K562 (cell line): ENCODE data around the gene MEGF11. TPM values are rescaled to one million over a fixed set of nuclear protein-coding genes. Genes with fewer than 3 reads are reported as not detected.

ENCODE experiments used
- C11orf30 ChIP-seq: fragments of 450-650 bp; IDR thresholded peaks from 2 replicates; pipeline ENCODE4 v1.6.1; 2016; ENCODE audit warnings: low read depth, mild to moderate bottlenecking
- CBX2 ChIP-seq: fragments of 200-600 bp; sonication (generic); IDR thresholded peaks from one replicate; pipeline ENCODE4 v1.6.1; 2012; ENCODE audit warnings: mild to moderate bottlenecking, low read length, inconsistent platforms; ENCODE audit not compliant: insufficient read depth, poor library complexity, severe bottlenecking
- E2F3 ChIP-seq: fragments of 250-450 bp; sonication (Bioruptor Pico); IDR thresholded peaks from 2 replicates; pipeline ENCODE4 v1.4.0; 2020; ENCODE audit warnings: mild to moderate bottlenecking
- FOXP1 ChIP-seq: sonication (generic); formaldehyde crosslinking; IDR thresholded peaks from 2 replicates; pipeline ENCODE4 v1.8.0; 2022; ENCODE audit warnings: mild to moderate bottlenecking, missing genetic modification reagents
- HOXB6 ChIP-seq: fragments of 250-450 bp; sonication (Bioruptor Pico); IDR thresholded peaks from 2 replicates; pipeline ENCODE4 v1.5.1; 2022; ENCODE audit warnings: mild to moderate bottlenecking, borderline replicate concordance
- NFRKB ChIP-seq: fragments of 450-650 bp; IDR thresholded peaks from 2 replicates; pipeline ENCODE4 v1.6.1; 2016; ENCODE audit warnings: low read depth
- NR4A1 ChIP-seq, 2 experiments: fragments of 250-450 bp in 1 of 2; fragments of 450-650 bp in 1 of 2; sonication (Bioruptor Pico) in 1 of 2; IDR thresholded peaks; 2 replicates each; pipeline versions ENCODE4 v1.4.0 to v1.6.1; 2016 to 2020; ENCODE audit warnings: mild to moderate bottlenecking in 2 of 2, missing compliant biosample characterization in 1 of 2, missing genetic modification characterization in 1 of 2, moderate library complexity in 1 of 2
- SAP30 ChIP-seq: fragments of 200-600 bp; sonication (generic); IDR thresholded peaks from 2 replicates; pipeline ENCODE4 v1.6.1; 2012; ENCODE audit warnings: borderline replicate concordance, low read depth, mild to moderate bottlenecking, moderate library complexity, low read length, control low read depth, inconsistent platforms; ENCODE audit not compliant: insufficient read depth, poor library complexity, severe bottlenecking
- SMARCB1 ChIP-seq: IDR thresholded peaks from 2 replicates; pipeline ENCODE4 v1.6.1; 2011; ENCODE audit warnings: improper control_type of control experiment, low read depth; ENCODE audit not compliant: insufficient read length
- SMARCC2 ChIP-seq: fragments of 450-650 bp; IDR thresholded peaks from 2 replicates; pipeline ENCODE4 v1.6.1; 2017; ENCODE audit warnings: antibody characterized with exemption, moderate library complexity, mild to moderate bottlenecking, low read depth
- TFE3 ChIP-seq: fragments of 450-650 bp; formaldehyde crosslinking; IDR thresholded peaks from 2 replicates; pipeline ENCODE4 v1.4.0; 2020; ENCODE audit warnings: mild to moderate bottlenecking, mixed read lengths
- ZNF384 ChIP-seq: IDR thresholded peaks from 2 replicates; pipeline ENCODE4 v1.6.1; 2012; ENCODE audit warnings: low read depth, low read length, improper control_type of control experiment
- ZNF79 ChIP-seq: fragments of 250-450 bp; sonication (Bioruptor Pico); IDR thresholded peaks from 2 replicates; pipeline ENCODE4 v1.4.0; 2020; ENCODE audit warnings: low read depth, mild to moderate bottlenecking, moderate library complexity
- polyA plus RNA-seq, 8 experiments: library from polyadenylated mRNA; depleted of rRNA in 4 of 8; stranded (reverse) in 5 of 8; unstranded in 3 of 8; fragments of >200 nt; fragmentation: Nextera tagmentation in 2 of 8; fragmentation: Illumina TruSeq in 1 of 8; extraction: Ambion mirVana in 2 of 8; extraction: Trizol in 1 of 8; gene quantifications; 2 replicates each; pipeline versions ENCODE4 v1.2.1 to v1.2.3, GENCODE V29; 2011 to 2014; ENCODE audit warnings: inconsistent platforms in 1 of 8, missing spikeins in 1 of 8
- total RNA-seq, 7 experiments: library from RNA; depleted of rRNA in 6 of 7; stranded (reverse); fragments of >200 nt in 6 of 7; fragmentation: Illumina TruSeq in 2 of 7; extraction: Trizol in 2 of 7; gene quantifications; 2 replicates each; pipeline versions ENCODE4 v1.2.1 to v1.2.3, GENCODE V29; 2011 to 2021; ENCODE audit warnings: low replicate concordance in 1 of 7

The MEGF11 gene
- total and polyA plus RNA-seq, 9 of the 15 experiments (the other 6 are each of a cell fraction or from before 2014, with no cell fraction given) = 0.06 to 0.23 (median 0.20) TPM; not detected in 6

- TF ChIP-seq SAP30 = peak; percentile 51
- no peak for TF ChIP-seq ZNF384
- TF ChIP-seq ZNF79 (CRISPR knock-in tag) = no peak
- no peak for TF ChIP-seq NFRKB
- no peak for TF ChIP-seq CBX2
- 0 out of 2 replicates have a peak, but pooled peaks have one; percentile 7 for TF ChIP-seq SMARCC2
- TF ChIP-seq C11orf30 = no peak
- no peak for TF ChIP-seq E2F3 (CRISPR knock-in tag)
- TF ChIP-seq NR4A1 (CRISPR knock-in tag; IDR thresholded peaks at IDR 0.05) = no peak
- TF ChIP-seq NR4A1 (tag; IDR thresholded peaks at IDR 0.05) = 0 out of 2 replicates have a peak, but pooled peaks have one; percentile 37
- no peak for TF ChIP-seq HOXB6 (CRISPR knock-in tag)
- TF ChIP-seq FOXP1 (CRISPR knock-in tag) = no peak
- no peak for TF ChIP-seq SMARCB1
- TF ChIP-seq TFE3 = no peak
These were observed 40.8 kb upstream of the MEGF11 start (continued) for GRCh38 chr15:66294157-66294931.
